IMR-90 (cell line): ENCODE data around the gene CDC73.

ENCODE experiments used
- POLR2A ChIP-seq: IDR thresholded peaks from 2 replicates; pipeline ENCODE4 v1.6.1; 2012; ENCODE audit warnings: mild to moderate bottlenecking, low read depth, low read length
- RFX5 ChIP-seq: IDR thresholded peaks from 2 replicates; pipeline ENCODE4 v1.8.0; 2012; ENCODE audit warnings: low read depth, mild to moderate bottlenecking, low read length, moderate library complexity
- TF ChIP-seq, protein P1 (sequence below): conservative IDR thresholded peaks from 2 replicates; pipeline ENCODE4 v1.5.1; 2012; ENCODE audit warnings: mild to moderate bottlenecking, low read depth, low read length, improper control_type of control experiment

DNA sequence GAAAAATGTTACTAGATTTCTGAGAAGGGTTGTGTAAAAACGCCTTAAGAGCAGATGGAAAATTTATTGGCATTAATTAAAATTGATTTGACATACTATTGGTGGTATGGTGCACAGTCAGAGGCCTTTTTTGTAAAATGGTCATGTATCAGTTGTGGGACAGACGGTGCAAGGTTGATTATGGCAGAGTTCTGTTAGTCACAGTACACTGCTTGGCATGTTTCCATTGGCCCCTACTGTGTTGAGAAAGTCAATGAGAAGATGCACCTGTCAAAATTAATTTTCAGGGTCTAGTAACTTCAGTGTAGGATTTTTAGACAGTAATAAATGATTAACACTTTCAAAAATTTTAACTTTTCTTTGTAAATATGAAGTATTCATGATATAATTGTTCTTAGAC lies 60.2 kb downstream of the CDC73 start:
- no peak for TF ChIP-seq POLR2A
- TF ChIP-seq, protein P1, sequence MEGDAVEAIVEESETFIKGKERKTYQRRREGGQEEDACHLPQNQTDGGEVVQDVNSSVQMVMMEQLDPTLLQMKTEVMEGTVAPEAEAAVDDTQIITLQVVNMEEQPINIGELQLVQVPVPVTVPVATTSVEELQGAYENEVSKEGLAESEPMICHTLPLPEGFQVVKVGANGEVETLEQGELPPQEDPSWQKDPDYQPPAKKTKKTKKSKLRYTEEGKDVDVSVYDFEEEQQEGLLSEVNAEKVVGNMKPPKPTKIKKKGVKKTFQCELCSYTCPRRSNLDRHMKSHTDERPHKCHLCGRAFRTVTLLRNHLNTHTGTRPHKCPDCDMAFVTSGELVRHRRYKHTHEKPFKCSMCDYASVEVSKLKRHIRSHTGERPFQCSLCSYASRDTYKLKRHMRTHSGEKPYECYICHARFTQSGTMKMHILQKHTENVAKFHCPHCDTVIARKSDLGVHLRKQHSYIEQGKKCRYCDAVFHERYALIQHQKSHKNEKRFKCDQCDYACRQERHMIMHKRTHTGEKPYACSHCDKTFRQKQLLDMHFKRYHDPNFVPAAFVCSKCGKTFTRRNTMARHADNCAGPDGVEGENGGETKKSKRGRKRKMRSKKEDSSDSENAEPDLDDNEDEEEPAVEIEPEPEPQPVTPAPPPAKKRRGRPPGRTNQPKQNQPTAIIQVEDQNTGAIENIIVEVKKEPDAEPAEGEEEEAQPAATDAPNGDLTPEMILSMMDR = no peak
- no peak for TF ChIP-seq RFX5
